Measurements from ENCODE around the gene CLEC3A.

GRCh38 chr16:78050734-78051400, 28.5 kb downstream of the CLEC3A start:
- no peak for TF ChIP-seq CTCF (IDR thresholded peaks at IDR 0.05; ENCODE audit: low read depth, low read length, poor library complexity, severe bottlenecking)
- no peak for TF ChIP-seq EZH2phosphoT487 (IDR thresholded peaks at IDR 0.05; ENCODE audit: borderline replicate concordance, low read length)
